Gastrocnemius medialis (tissue), 4 donors: ENCODE measurements around the gene CALD1. TPM values are rescaled to one million over a fixed set of nuclear protein-coding genes. Genes with fewer than 3 reads are reported as not detected.

ENCODE experiments used
- ATAC-seq, 2 donors: fragments of 150-250 bp; one replicate each; pipeline ENCODE4 v1.9.1; 2016
- DNase-seq, 2 donors: peaks; one replicate each; pipeline ENCODE4 v3.0.0-alpha.2; 2019
- H3K27ac ChIP-seq, 4 donors: fragments of 200-600 bp; sonication (generic); 1 replicate in 1 of 4; 2 replicates in 3 of 4; pipeline ENCODE4 v1.5.1; 2016 to 2018; ENCODE audit warnings: mild to moderate bottlenecking in 2 of 4, moderate library complexity in 1 of 4
- H3K27me3 ChIP-seq, 3 donors: fragments of 200-600 bp; sonication (generic) in 2 of 3; 1 replicate in 1 of 3; 2 replicates in 2 of 3; pipeline versions ENCODE4 v1.5.1 to v1.6.0; 2016 to 2019; ENCODE audit warnings: mild to moderate bottlenecking in 1 of 3, moderate library complexity in 1 of 3
- H3K36me3 ChIP-seq, 2 donors: fragments of 200-600 bp; sonication (generic) in 1 of 2; one replicate each; pipeline ENCODE4 v1.5.1; 2017 to 2018
- H3K4me1 ChIP-seq, 2 donors: fragments of 200-600 bp; sonication (generic) in 1 of 2; one replicate each; pipeline ENCODE4 v1.5.1; 2016 to 2017; ENCODE audit warnings: mild to moderate bottlenecking in 2 of 2
- H3K4me3 ChIP-seq, 4 donors: fragments of 200-600 bp; sonication (generic) in 3 of 4; 1 replicate in 1 of 4; 2 replicates in 3 of 4; pipeline ENCODE4 v1.5.1; 2016 to 2019; ENCODE audit warnings: mild to moderate bottlenecking in 2 of 4
- H3K9me3 ChIP-seq, 3 donors: fragments of 200-600 bp; sonication (generic) in 2 of 3; 1 replicate in 1 of 3; 2 replicates in 2 of 3; pipeline ENCODE4 v1.5.1; 2016 to 2019
- POLR2A ChIP-seq, 2 donors: fragments of 450-650 bp; IDR thresholded peaks; one replicate each; pipeline ENCODE4 v1.6.1; 2017; ENCODE audit warnings: antibody characterized with exemption in 2 of 2, mild to moderate bottlenecking in 2 of 2, moderate library complexity in 2 of 2
- in situ Hi-C, 4 donors: fragments of 200-750 bp; cut with MboI; loops; one replicate each; pipeline versions ENCODE4 v1.15.0 to v1.8.0; 2017; ENCODE audit warnings: low sequenced_read_pairs in 4 of 4
- intact Hi-C: fragments of 100-400 bp; cut with DNase I; formaldehyde crosslinking; loops from one replicate; pipeline ENCODE4 v1.15.1; 2023; ENCODE audit warnings: low total_unique reads
- total RNA-seq, 4 donors: library from RNA; depleted of rRNA; stranded (reverse); fragments of >200 nt; gene quantifications; one replicate each; pipeline versions ENCODE4 v1.1.0 to v1.2.3, GENCODE V29; 2016
- TF ChIP-seq, protein P1 (sequence below), 5 experiments: fragments of 450-650 bp in 3 of 5; fragments of 200-600 bp in 2 of 5; sonication (generic) in 2 of 5; IDR thresholded peaks in 4 of 5; conservative IDR thresholded peaks in 1 of 5; 1 replicate in 4 of 5; 2 replicates in 1 of 5; pipeline ENCODE4 v1.5.1; 2016 to 2019; ENCODE audit warnings: antibody characterized with exemption in 5 of 5, mild to moderate bottlenecking in 3 of 5, moderate library complexity in 3 of 5

Gene CALD1
- total RNA-seq, 4 donors from 2014 or later: 25.9 to 43.2 (median 32.3) TPM

DNA sequence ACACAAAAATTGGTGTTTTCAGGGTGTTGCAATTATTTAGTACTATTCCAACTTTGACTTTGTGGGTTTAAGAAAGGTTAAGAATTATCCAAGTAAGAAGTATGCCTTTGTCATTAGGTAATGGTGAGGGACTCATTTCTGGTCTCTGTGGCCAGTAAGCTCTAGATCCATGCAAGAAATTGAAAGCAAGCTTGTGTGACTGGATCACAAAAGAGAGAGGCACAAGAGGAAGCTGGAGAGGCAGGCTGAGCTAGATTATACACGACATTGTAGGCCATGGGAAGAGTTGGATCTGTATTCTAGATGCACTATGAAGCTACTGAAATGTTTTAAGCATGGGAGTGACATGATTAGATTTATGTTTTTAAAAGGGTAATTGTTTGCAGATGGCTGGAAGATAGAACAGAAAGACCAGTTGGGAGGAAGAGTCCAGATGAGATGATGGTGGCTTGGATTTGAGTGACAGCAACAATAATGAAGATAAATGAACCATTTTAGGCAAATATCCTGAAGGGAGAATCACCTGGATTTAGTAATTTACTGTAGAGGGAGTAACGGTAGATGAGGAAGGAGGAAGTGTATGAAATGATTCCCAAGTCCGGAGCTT, 50.0 kb downstream of the CALD1 start:
- no peaks in the 10 kb centered on the region for H3K9me3 ChIP-seq
- H3K4me1 ChIP-seq: no peaks in the 10 kb centered on the region
- no peaks in the 10 kb centered on the region for H3K27me3 ChIP-seq
- ATAC-seq: no peak
- TF ChIP-seq, protein P1, sequence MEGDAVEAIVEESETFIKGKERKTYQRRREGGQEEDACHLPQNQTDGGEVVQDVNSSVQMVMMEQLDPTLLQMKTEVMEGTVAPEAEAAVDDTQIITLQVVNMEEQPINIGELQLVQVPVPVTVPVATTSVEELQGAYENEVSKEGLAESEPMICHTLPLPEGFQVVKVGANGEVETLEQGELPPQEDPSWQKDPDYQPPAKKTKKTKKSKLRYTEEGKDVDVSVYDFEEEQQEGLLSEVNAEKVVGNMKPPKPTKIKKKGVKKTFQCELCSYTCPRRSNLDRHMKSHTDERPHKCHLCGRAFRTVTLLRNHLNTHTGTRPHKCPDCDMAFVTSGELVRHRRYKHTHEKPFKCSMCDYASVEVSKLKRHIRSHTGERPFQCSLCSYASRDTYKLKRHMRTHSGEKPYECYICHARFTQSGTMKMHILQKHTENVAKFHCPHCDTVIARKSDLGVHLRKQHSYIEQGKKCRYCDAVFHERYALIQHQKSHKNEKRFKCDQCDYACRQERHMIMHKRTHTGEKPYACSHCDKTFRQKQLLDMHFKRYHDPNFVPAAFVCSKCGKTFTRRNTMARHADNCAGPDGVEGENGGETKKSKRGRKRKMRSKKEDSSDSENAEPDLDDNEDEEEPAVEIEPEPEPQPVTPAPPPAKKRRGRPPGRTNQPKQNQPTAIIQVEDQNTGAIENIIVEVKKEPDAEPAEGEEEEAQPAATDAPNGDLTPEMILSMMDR (IDR thresholded peaks at IDR 0.05 in 4 of 5, conservative IDR thresholded peaks at IDR 0.05 in 1 of 5): no peak
- TF ChIP-seq POLR2A (IDR thresholded peaks at IDR 0.05): no peak
- peak overlapping the region in 2 of 4 donors; percentile 65 to 66 for H3K27ac ChIP-seq
- H3K4me3 ChIP-seq: no peak overlapping the region
- no peaks in the 10 kb centered on the region for H3K36me3 ChIP-seq
- no peak for DNase-seq
- in situ Hi-C loops (no loop called here), intact Hi-C loops (no loop called here)

DNA sequence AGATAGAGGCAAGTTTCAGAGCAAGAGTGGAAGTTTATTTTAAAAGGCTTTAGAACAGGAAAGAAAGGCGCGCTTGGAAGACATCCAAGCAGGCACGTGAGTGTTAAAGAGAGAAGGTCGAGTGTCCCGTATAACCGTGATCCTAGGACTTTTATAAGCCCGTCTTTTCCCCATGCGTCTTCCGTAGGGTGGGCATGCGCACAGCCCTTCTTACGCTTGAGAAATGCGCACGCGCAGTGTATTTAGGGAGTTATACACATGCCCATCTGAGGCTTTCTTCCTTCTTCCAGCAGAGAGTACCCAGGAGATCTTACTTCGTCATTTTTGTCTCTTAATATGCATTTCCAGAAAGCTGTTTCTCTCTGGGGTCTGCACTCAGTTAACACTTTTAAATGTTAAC, 52.4 kb downstream of the CALD1 start:
- no peak for TF ChIP-seq POLR2A (IDR thresholded peaks at IDR 0.05)
- TF ChIP-seq, protein P1 (IDR thresholded peaks at IDR 0.05 in 4 of 5, conservative IDR thresholded peaks at IDR 0.05 in 1 of 5): no peak
- H3K27ac ChIP-seq: peak overlapping the region in 3 of 4 donors; percentile 50 to 62 (median 56)
- H3K9me3 ChIP-seq: no peaks in the 10 kb centered on the region
- no peaks in the 10 kb centered on the region for H3K27me3 ChIP-seq
- in situ Hi-C loops (no loop called here), intact Hi-C loops (loop anchor here (10.0 kb wide), 1 partner anchor 127 kb away; no protein-coding TSS in a partner anchor)
- no peaks in the 10 kb centered on the region for H3K36me3 ChIP-seq
- no peak overlapping the region for H3K4me3 ChIP-seq
- DNase-seq: peak in 1 of 2 donors; percentile 27
- no peak for ATAC-seq
- no peaks in the 10 kb centered on the region for H3K4me1 ChIP-seq

DNA sequence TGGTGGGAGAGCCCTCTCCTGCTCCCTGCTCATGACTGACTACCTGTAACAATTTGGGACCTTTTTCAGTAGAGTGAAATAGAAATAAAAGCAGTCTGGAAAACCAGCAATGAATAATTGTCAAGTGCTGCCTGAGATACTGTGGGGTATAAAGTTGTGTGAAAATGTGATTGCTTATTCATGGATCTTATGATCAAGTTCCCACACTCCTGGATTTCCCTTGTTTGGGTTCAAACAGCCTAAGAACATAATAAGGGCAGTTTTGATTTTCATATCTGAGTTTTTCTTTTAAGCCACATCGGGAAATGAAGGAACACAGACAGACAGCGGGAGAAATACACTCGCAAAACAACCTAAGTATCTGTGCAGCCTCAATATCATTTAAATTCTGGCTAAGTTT, 52.9 kb downstream of the CALD1 start:
- no peak overlapping the region for H3K4me3 ChIP-seq
- peak overlapping the region in 3 of 4 donors; percentile 50 to 62 (median 56) for H3K27ac ChIP-seq
- H3K27me3 ChIP-seq: no peaks in the 10 kb centered on the region
- no peaks in the 10 kb centered on the region for H3K36me3 ChIP-seq
- intact Hi-C loops (loop anchor here (10.0 kb wide), 1 partner anchor 128 kb away; no protein-coding TSS in a partner anchor), in situ Hi-C loops (no loop called here)
- H3K9me3 ChIP-seq: no peaks in the 10 kb centered on the region
- DNase-seq: no peak
- TF ChIP-seq POLR2A (IDR thresholded peaks at IDR 0.05): no peak
- TF ChIP-seq, protein P1 (IDR thresholded peaks at IDR 0.05 in 4 of 5, conservative IDR thresholded peaks at IDR 0.05 in 1 of 5): no peak
- H3K4me1 ChIP-seq: no peaks in the 10 kb centered on the region
- no peak for ATAC-seq

DNA sequence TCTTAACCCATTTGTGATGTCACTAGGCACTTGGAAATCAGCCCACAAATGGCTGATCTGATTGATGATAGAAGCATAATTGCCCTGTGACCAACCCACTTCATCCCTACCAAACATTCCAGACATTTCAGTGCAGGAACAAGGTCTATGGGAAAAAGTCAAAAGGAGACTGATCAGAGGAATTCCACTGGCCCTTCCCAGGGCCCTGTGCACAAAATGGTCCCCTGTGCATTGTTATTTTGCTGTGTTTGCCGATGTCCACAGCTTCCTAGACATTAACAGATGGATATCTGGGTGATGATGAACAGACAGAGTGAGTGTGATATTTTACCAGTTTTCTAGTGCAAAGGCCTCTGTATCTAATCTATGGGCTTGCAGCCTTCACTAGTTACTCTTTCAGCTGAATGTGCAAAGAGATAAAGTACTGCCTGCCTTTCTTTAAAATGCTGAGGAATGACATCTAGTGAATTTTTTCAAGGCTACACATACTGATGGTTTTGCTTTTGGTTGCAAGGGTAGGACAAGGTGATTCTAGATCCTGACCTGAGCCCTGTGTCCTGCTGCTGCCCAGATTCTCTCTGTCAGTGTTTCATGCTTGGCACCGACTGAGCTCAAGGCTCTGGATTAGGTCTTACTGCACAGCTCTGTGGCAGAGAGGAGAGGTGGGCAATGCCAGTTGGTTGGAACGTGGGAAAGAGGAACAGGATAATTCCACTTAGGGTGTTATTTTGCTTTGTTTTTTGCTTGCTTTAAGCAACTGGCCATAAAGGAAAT, 55.4 kb downstream of the CALD1 start:
- intact Hi-C loops (loop anchor here (10.0 kb wide), 1 partner anchor 130 kb away; no protein-coding TSS in a partner anchor), in situ Hi-C loops (no loop called here)
- Histone ChIP-seq H3K27me3 (no peaks in the 10 kb centered on the region), H3K4me3 (no peak overlapping the region), H3K36me3 (no peaks in the 10 kb centered on the region), H3K4me1 (peaks cover 0 to 8% of the 10 kb centered on the region in 2 donors), H3K9me3 (no peaks in the 10 kb centered on the region), H3K27ac (peak overlapping the region; percentile 29 to 69 (median 57))
- ATAC-seq (no peak), DNase-seq (no peak)
- TF ChIP-seq, protein P1 (IDR thresholded peaks at IDR 0.05 in 4 of 5, conservative IDR thresholded peaks at IDR 0.05 in 1 of 5): no peak
- no peak for TF ChIP-seq POLR2A (IDR thresholded peaks at IDR 0.05)
